Measurements from ENCODE around the gene RYR2.

DNA sequence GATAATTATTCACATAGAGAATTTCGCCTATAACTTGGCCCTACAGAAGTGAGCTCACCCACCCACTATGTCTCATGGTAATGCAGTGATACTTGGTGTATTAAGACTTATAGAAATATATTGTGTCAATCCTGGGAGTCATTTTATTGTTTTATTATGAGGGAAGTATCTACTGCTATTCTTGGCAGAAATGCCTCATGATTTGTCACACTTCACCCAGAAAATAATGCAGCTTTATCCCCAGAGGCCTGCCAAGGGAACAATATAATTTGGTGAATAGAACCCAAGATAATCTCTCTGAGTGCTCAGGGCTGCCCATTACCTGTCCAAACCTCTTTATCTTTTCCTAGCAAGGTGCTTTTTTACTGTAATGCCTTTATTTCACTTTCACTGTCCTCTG, 750.7 kb downstream of the RYR2 start:
- no peak for TF ChIP-seq EZH2 (IDR thresholded peaks at IDR 0.05; ENCODE audit: insufficient read depth, poor library complexity, severe bottlenecking)
- no peak for TF ChIP-seq EZH2phosphoT487 (IDR thresholded peaks at IDR 0.05; ENCODE audit: insufficient read depth, low read depth)
